ENCODE measurements around the gene EPDR1.

The EPDR1 gene

GRCh38 chr7:37916673-37917660 is 3.5 kb upstream of the EPDR1 start, which contains the start of gene SFRP4:
SFRP4 (minus strand) TSS chr7:37916817; CDS start chr7:37916537, 280 bp downstream.
- Histone ChIP-seq H3K9ac (ENCODE audit: low read length) (no peak within 1 kb of the TSS), H3K4me3 (ENCODE audit: low read depth in 1 of 2, low read length in 2 of 2) (peak within 1 kb of the TSS; percentile 41 to 60), H3K27ac (ENCODE audit: low read depth, low read length) (no peak within 1 kb of the TSS), H3K36me3 (ENCODE audit: insufficient read depth, low read length) (no peaks in the 10 kb centered on the region), H3K9me3 (ENCODE audit: low read length) (no peaks in the 10 kb centered on the region), H3K4me1 (ENCODE audit: insufficient read depth, low read length) (peaks cover 9% of the 10 kb centered on the region), H3K27me3 (ENCODE audit: control insufficient read depth in 1 of 2, insufficient read depth in 2 of 2, low read length in 2 of 2) (peaks cover 0 to 24% of the 10 kb centered on the region in 2 donors)

DNA sequence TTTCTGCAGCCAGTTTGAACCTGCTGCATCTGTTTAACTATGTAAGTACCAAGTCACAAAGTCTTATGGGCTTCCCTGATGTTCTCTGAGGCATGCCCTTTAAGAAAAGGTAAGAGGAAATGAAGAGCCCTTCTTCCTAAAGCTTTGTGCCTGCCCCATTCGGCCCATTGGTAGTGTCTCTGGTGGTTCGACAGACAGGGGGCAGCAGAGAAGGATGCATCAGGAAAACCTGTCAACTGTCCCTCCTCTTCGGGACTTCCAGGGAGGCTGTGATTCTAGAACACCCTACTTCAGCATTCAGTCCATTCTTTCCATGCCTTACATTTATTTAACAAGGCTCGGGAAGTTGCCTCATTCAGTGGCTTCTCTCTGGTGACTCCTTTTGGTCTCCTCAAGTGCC is 1.9 kb upstream of the EPDR1 start:
- Histone ChIP-seq H3K9ac (ENCODE audit: low read length) (no peak overlapping the region), H3K4me1 (ENCODE audit: insufficient read depth, low read length) (peaks cover 9% of the 10 kb centered on the region), H3K27ac (ENCODE audit: low read depth, low read length) (no peak overlapping the region), H3K4me3 (ENCODE audit: low read depth in 1 of 2, low read length in 2 of 2) (no peak overlapping the region), H3K27me3 (ENCODE audit: control insufficient read depth in 1 of 2, insufficient read depth in 2 of 2, low read length in 2 of 2) (peaks cover 0 to 24% of the 10 kb centered on the region in 2 donors), H3K36me3 (ENCODE audit: insufficient read depth, low read length) (no peaks in the 10 kb centered on the region), H3K9me3 (ENCODE audit: low read length) (no peaks in the 10 kb centered on the region)

DNA sequence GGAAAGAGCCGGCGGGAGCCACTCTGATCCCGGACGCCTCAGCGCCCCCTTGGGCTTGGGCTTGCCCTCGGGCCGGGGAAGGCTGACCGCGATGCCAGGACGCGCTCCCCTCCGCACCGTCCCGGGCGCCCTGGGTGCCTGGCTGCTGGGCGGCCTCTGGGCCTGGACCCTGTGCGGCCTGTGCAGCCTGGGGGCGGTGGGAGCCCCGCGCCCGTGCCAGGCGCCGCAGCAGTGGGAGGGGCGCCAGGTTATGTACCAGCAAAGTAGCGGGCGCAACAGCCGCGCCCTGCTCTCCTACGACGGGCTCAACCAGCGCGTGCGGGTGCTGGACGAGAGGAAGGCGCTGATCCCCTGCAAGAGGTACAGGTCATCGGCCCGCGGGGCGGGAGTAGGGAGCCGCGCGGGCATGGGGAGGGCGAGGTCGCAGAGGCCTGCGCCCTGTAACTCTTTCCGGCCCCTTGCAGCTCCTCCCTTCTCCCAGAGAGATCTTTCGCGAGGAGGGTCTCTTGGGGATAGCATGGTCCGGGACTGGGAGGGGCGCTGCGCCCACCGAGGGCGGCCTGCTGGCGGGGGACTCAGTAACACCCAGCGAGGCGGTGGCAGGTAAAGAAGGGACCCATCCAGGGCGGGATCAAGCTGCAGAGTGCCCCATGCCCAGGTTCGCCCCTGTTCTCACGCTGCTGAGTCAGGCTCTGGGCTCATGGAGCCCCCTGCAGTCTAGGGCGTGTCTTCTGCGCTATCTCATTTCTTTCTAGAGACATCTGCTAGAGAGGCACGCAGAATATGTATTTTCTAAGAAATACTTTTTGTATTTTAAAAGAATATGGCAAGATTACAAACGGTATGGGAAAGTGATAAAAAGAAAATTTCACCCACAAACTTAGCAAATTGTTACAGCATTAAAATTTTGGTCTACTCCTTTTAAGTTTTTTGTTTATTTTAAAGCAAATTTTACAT is 687 bp downstream of the EPDR1 start:
- peak overlapping the region; percentile 43 to 59 for H3K4me3 ChIP-seq (ENCODE audit: low read depth in 1 of 2, low read length in 2 of 2)
- H3K9ac ChIP-seq (ENCODE audit: low read length) = no peak overlapping the region
- H3K4me1 ChIP-seq (ENCODE audit: insufficient read depth, low read length) = peaks cover 9% of the 10 kb centered on the region

GRCh38 chr7:37921876-37922275 is 1.4 kb downstream of the EPDR1 start:
- Histone ChIP-seq H3K4me3 (ENCODE audit: low read depth in 1 of 2, low read length in 2 of 2) (no peak overlapping the region), H3K4me1 (ENCODE audit: insufficient read depth, low read length) (peaks cover 9% of the 10 kb centered on the region), H3K9me3 (ENCODE audit: low read length) (no peaks in the 10 kb centered on the region), H3K27ac (ENCODE audit: low read depth, low read length) (no peak overlapping the region), H3K36me3 (ENCODE audit: insufficient read depth, low read length) (no peaks in the 10 kb centered on the region), H3K27me3 (ENCODE audit: control insufficient read depth in 1 of 2, insufficient read depth in 2 of 2, low read length in 2 of 2) (peaks cover 0 to 13% of the 10 kb centered on the region in 2 donors), H3K9ac (ENCODE audit: low read length) (no peak overlapping the region)

More for the DNA sequence above, 687 bp downstream of the EPDR1 start:
- Histone ChIP-seq H3K27me3 (ENCODE audit: control insufficient read depth in 1 of 2, insufficient read depth in 2 of 2, low read length in 2 of 2) (peaks cover 0 to 20% of the 10 kb centered on the region in 2 donors), H3K36me3 (ENCODE audit: insufficient read depth, low read length) (no peaks in the 10 kb centered on the region), H3K27ac (ENCODE audit: low read depth, low read length) (peak overlapping the region; percentile 21), H3K9me3 (ENCODE audit: low read length) (no peaks in the 10 kb centered on the region)

- Histone ChIP-seq H3K27ac (ENCODE audit: low read depth, low read length) (no peak overlapping the region), H3K4me1 (ENCODE audit: insufficient read depth, low read length) (no peaks in the 10 kb centered on the region), H3K9ac (ENCODE audit: low read length) (no peak overlapping the region), H3K36me3 (ENCODE audit: insufficient read depth, low read length) (no peaks in the 10 kb centered on the region), H3K4me3 (ENCODE audit: low read depth in 1 of 2, low read length in 2 of 2) (no peak overlapping the region), H3K27me3 (ENCODE audit: control insufficient read depth in 1 of 2, insufficient read depth in 2 of 2, low read length in 2 of 2) (peaks cover 0 to 13% of the 10 kb centered on the region in 2 donors), H3K9me3 (ENCODE audit: low read length) (no peaks in the 10 kb centered on the region)
Measured at GRCh38 chr7:37923996-37924395, 3.6 kb downstream of the EPDR1 start.

- Histone ChIP-seq H3K27ac (ENCODE audit: low read depth, low read length) (no peak overlapping the region), H3K4me1 (ENCODE audit: insufficient read depth, low read length) (no peaks in the 10 kb centered on the region), H3K4me3 (ENCODE audit: low read depth in 1 of 2, low read length in 2 of 2) (no peak overlapping the region), H3K27me3 (ENCODE audit: control insufficient read depth in 1 of 2, insufficient read depth in 2 of 2, low read length in 2 of 2) (peaks cover 0 to 9% of the 10 kb centered on the region in 2 donors), H3K9me3 (ENCODE audit: low read length) (no peaks in the 10 kb centered on the region), H3K9ac (ENCODE audit: low read length) (no peak overlapping the region), H3K36me3 (ENCODE audit: insufficient read depth, low read length) (no peaks in the 10 kb centered on the region)
Measured at GRCh38 chr7:37924491-37925041, 4.1 kb downstream of the EPDR1 start.

DNA sequence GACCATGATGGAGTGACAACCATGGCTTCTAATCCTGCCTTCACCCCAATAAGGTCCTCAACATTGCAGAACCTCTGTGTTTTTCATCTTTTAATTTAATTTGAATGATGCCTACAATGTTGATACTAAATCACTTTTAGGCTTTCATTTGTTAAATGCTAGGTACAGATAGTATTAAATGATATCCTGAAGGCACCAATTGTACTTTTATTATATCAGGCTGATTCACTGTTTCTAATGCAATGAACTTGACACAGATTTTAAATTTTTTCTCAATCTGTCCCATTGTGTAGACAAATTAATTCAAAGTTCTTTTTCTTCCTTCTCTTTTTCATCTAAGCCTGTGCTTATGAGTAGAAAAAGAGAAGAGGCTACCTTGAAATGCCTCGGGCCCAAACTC is 5.2 kb downstream of the EPDR1 start:
- H3K27me3 ChIP-seq (ENCODE audit: control insufficient read depth in 1 of 2, insufficient read depth in 2 of 2, low read length in 2 of 2) = peaks cover 0 to 6% of the 10 kb centered on the region in 2 donors
- H3K27ac ChIP-seq (ENCODE audit: low read depth, low read length) = no peak overlapping the region
- no peak overlapping the region for H3K9ac ChIP-seq (ENCODE audit: low read length)
- no peak overlapping the region for H3K4me3 ChIP-seq (ENCODE audit: low read depth in 1 of 2, low read length in 2 of 2)
- no peaks in the 10 kb centered on the region for H3K9me3 ChIP-seq (ENCODE audit: low read length)
- no peaks in the 10 kb centered on the region for H3K4me1 ChIP-seq (ENCODE audit: insufficient read depth, low read length)
- no peaks in the 10 kb centered on the region for H3K36me3 ChIP-seq (ENCODE audit: insufficient read depth, low read length)

DNA sequence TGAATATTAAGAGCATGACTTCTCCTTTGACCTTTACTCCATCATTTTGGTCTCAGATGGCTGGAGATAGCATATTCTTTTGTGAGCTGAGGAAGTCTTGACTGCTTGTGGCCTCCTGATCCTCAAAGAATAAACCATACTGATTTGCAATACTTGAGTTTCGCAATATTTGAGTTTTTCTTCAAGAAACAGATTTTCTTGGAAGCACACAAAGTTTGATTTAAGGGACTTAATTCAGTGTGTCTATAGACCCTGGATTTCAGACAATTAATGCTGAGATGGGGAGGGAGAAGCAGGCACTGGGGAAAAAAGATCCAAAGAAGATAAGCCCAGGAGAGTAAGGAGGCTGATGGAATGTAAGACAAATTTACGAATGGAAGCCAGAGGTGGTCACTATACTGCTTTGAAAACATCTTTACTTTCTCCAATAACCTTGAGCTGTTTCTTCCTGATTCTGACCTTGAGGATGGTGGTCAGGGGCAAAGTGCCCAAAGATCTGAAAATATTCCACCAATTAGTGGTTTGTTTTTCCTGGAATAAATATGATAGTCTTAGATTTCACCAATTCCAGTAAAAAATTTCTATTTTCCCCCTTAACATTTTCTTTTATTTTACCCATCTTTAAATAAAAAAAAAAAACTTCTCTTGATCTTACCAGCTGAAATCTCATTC is 7.5 kb downstream of the EPDR1 start:
- Histone ChIP-seq H3K4me3 (ENCODE audit: low read depth in 1 of 2, low read length in 2 of 2) (no peak overlapping the region), H3K9ac (ENCODE audit: low read length) (no peak overlapping the region), H3K27me3 (ENCODE audit: control insufficient read depth in 1 of 2, insufficient read depth in 2 of 2, low read length in 2 of 2) (no peaks in the 10 kb centered on the region), H3K9me3 (ENCODE audit: low read length) (no peaks in the 10 kb centered on the region), H3K36me3 (ENCODE audit: insufficient read depth, low read length) (no peaks in the 10 kb centered on the region), H3K27ac (ENCODE audit: low read depth, low read length) (no peak overlapping the region), H3K4me1 (ENCODE audit: insufficient read depth, low read length) (no peaks in the 10 kb centered on the region)

- Histone ChIP-seq H3K27me3 (ENCODE audit: control insufficient read depth in 1 of 2, insufficient read depth in 2 of 2, low read length in 2 of 2) (no peaks in the 10 kb centered on the region), H3K4me3 (ENCODE audit: low read depth in 1 of 2, low read length in 2 of 2) (no peak overlapping the region), H3K36me3 (ENCODE audit: insufficient read depth, low read length) (no peaks in the 10 kb centered on the region), H3K9ac (ENCODE audit: low read length) (no peak overlapping the region), H3K27ac (ENCODE audit: low read depth, low read length) (no peak overlapping the region), H3K9me3 (ENCODE audit: low read length) (no peaks in the 10 kb centered on the region), H3K4me1 (ENCODE audit: insufficient read depth, low read length) (no peaks in the 10 kb centered on the region)
Measured at GRCh38 chr7:37928878-37929277, 8.4 kb downstream of the EPDR1 start.

DNA sequence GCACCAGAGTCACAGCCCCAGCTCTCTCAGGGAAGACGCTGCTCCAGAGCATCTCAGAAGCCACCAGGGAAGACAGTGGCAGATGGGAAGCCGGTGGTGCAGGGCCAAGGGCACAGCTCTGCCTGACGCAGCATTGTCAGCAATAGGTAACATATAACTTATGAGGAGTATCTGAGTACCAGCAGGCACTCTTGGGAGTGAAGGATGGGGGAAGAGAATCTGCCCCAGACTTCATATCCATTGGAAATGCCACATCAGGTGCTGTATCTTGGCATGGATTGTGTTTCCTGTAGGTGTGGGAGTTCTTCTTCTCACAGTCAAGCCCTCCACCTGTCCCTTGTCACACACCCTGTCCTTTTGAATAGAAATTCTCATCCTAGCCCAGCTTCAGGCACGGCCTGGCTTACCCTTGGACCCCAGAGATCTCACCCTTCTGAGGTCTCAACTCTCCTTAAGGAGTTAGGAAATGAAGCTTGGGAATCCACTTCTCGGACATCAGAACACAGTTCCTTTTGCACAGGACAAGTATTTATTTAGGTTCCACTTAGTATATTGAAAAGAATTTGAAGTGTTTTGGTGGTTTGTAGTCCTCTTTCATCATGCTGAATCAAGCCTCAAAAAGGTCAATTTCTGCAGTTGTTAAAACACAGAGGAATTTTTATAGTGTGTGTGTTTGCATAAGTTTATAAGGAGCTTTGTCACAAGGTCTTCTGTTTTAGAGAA is 9.9 kb downstream of the EPDR1 start:
- Histone ChIP-seq H3K9ac (ENCODE audit: low read length) (no peak overlapping the region), H3K27me3 (ENCODE audit: control insufficient read depth in 1 of 2, insufficient read depth in 2 of 2, low read length in 2 of 2) (no peaks in the 10 kb centered on the region), H3K4me1 (ENCODE audit: insufficient read depth, low read length) (no peaks in the 10 kb centered on the region), H3K4me3 (ENCODE audit: low read depth in 1 of 2, low read length in 2 of 2) (no peak overlapping the region), H3K27ac (ENCODE audit: low read depth, low read length) (no peak overlapping the region), H3K36me3 (ENCODE audit: insufficient read depth, low read length) (no peaks in the 10 kb centered on the region), H3K9me3 (ENCODE audit: low read length) (no peaks in the 10 kb centered on the region)
